IPS DF 4.7 (cell line): ENCODE results near the gene ST7.
A peak's percentile ranks its signal among the peaks of the same experiment; 100 is the strongest.

Experiments used
- DNase-seq: peaks from one replicate; pipeline ENCODE4 v3.0.0-alpha.2; 2013; ENCODE audit warnings: low spot score; ENCODE audit errors: extremely low read depth

Gene ST7

DNA sequence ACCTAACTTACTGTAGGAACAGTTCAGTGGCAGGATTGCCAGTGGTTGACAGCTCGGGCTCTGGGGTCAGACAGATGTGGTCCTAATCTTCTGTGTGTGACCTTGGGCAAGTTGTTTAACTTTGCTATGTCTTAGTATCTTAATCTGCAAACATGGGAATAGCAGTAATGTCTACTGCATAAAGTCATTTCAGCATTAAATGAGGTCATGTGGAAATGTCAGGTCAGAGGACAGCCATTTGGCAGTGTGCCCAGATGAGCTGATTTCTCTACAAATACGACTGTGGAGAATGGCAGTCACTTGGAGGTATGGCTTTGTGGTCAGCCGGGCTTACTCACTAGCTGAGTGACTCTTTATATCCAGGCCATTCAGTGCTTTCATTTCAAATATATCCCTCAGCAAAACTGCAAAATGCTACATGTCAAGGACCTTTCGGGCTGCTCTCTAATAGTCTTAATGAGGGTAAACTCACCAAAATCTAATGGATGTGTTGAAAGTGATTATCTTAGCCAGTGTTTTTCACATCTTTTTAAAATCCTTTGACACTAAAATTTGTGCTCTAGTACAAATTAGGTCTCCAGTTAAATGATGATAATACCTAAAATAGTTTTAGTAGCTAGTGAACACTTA lies 171.4 kb downstream of the ST7 start:
- DNase-seq = no peak

DNA sequence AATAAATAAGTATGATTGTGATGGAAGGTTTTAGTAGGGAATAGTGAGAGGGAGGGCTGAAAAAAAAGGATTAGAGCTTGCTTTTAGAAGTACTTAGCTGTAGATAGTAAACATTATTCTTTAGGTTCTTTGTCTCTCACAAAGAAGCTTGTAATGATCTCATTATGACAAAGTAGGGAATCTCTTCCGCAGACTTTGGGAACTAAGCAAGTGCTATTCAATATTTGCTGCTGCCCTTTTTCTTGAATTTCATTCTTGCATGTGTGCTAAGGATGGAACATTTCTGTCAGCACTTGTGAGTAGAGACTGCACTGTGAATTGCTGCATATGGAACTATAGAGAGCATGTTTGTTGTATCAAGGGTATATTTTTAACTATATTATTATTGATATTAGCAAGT lies 173.4 kb downstream of the ST7 start:
- no peak for DNase-seq

- DNase-seq = no peak
These were observed 174.4 kb downstream of the ST7 start for GRCh38 chr7:117127585-117128168.

DNA sequence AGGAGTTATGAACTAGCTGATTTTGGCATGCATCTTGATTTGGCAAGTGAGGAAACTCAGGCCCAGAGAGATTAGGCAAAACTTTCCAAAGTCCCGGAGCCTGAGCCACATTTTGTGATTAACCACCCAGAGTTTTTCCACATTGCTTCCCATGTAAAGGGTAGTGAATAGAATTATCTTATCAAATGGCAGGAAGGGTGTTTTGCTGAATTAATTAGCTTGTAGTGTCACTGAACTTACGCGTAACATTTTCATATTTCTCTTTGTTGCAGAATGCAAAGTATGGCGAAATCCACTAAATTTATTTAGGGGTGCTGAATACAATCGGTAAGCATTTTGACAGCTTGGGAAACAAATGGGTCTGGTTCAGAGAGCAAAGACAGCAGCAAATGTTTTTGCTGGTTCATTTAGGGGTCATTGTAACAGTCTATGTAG lies 176.2 kb downstream of the ST7 start:
- DNase-seq = no peak

- DNase-seq = no peak
These were observed 177.0 kb downstream of the ST7 start for GRCh38 chr7:117130262-117130661.

DNA sequence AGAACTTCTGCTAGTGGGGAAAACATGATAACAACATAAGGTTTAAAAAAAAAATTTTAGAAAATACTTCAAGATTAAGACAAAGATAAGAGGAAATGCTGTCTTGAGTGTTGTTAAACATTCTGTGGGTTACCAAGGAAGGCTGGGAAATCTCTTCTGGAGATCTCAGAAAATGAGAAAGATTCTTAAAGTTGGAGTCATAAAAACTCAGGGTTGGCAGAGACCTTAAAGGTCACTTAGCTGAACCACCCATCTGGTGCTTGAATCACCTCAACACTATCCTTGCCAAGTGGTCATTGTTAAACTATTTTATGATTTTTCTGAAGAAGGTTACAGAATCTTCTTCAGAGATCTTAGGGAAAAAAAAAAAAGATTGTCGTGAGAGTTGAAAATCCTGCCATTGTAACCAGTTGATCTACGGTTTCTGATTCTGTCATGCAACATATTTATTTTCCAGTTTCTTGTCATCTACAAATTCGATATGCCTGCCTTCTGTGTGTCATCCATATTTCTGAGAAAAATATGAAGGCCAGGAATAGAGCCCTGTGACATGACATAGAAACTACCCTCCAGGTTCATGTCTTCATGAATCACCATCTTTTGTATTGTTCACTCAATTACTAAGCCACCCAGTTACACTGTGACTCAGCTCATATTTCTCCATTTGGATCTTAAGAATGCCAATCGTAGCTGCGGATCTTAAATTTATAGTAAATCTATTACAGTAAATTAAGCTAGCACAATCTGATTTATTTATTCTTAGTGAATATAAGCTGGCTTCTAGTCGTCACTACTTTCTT lies 179.2 kb downstream of the ST7 start:
- no peak for DNase-seq

- DNase-seq = no peak
These were observed 179.8 kb downstream of the ST7 start for GRCh38 chr7:117133125-117133524.

DNA sequence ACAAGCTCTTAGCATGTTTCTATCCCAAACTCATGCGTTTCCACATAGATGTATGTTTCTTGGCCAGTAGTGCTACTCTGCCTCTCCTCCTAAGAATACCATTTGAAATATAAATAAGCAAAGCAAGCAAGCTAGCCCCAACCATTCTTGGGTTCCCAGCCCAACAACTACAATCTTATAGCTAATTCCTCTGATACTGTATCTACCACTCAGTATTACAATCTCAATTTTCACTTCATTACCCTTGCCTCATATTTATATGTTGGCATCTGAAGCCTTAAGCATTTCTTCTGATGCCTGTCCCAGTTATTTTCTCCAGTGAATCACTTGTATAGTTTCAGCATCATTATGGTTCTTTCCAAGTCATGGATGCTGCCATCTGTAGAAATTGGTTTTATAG lies 181.1 kb downstream of the ST7 start:
- DNase-seq = no peak

DNA sequence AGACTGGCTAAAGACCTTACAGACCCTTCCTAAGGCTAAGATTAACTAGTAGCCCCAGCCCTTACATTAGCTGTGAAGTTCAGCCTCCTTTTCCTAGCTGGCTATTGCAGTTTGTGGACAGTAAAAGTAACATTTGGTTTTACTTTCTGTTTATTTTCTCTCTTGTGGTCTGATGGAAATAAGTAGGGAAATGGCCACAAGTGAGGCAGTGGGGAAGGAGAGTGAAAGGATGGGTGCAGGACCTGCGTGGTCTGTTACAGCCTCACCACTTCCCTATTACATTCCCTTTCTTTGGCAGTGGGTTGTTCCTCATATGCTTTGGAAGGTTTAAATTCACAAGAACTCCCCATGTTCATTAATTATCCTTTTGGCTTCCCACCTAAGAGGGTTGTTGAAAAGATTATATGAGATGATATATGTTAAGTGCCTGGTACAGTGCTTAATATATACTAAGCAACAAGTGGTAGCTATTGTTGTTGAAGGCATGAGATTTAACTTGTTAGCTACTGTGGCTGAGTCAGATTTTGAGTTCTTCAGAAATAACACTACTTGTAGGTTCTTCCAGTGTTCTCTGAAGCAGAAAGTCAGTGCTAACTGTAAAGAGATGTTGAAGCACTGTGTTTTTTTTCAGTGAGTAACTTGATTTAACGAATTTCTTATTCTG lies 181.7 kb downstream of the ST7 start:
- no peak for DNase-seq

GRCh38 chr7:117135553-117135891 lies 182.2 kb downstream of the ST7 start:
- no peak for DNase-seq

- DNase-seq = no peak
These were observed 184.6 kb downstream of the ST7 start for GRCh38 chr7:117137868-117138267.

DNA sequence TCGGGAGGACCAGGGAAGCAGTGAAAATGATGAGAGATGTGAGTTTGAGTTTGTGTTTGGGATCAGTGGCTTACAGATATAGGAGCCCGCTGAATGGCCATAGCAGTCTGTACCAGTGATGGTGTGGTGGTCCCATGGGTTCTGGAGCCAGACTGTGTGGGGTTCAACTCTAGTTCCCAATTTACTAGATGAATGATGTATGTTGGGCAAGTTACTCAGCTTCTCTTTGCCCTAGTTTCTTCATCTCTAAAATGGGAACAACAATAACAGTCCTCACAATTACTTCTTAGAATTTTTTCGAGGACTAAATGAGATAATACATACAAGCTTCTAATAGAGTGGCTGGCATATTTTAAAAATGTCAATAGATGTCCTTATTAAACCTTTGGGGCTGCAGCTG lies 185.2 kb downstream of the ST7 start:
- no peak for DNase-seq

- no peak for DNase-seq
These were observed 185.7 kb downstream of the ST7 start for GRCh38 chr7:117138981-117139380.

GRCh38 chr7:117139397-117139984 lies 186.2 kb downstream of the ST7 start:
- DNase-seq = no peak

GRCh38 chr7:117140921-117141320 lies 187.6 kb downstream of the ST7 start:
- no peak for DNase-seq

DNA sequence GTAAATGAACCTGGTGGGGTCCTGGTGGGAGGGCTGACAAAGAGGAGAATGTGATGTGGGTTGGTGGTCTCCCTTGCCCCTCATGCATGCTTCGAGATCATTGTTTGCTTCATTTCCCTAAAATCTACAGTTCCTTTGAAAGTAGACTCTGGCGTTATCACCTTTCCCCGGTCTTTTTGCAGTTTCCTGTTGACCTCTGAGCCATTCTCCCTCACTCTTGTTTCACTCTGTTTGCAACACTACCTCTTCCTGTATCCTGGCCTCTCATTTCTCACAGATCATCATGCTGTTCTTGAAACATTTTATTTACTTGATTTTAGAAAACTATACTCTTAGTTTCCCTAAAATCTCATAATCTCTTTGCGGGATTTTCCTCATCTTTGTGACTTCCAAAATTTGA lies 189.8 kb downstream of the ST7 start:
- DNase-seq = no peak

- no peak for DNase-seq
These were observed 190.3 kb downstream of the ST7 start for GRCh38 chr7:117143580-117143979.

DNA sequence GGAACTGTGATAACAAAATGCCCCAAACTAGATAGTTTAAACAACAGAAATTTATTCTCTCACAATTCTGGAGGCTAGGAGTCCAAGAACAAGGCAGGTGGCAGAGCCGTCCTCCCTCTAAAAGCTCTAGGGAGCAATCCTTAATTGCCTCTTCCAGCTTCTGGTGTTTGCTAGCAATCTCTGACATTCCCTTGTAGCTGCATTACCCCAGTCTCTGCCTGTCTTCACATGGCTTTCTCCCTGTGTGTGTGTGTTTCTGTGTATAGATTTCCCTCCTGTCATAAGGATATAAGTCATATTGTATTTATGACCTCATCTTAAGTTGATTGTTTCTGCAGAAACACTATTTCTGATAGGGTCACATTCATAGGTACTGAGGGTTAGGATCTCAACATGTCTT lies 192.0 kb downstream of the ST7 start:
- no peak for DNase-seq

- DNase-seq = no peak
These were observed 192.8 kb downstream of the ST7 start for GRCh38 chr7:117146059-117146458.

DNA sequence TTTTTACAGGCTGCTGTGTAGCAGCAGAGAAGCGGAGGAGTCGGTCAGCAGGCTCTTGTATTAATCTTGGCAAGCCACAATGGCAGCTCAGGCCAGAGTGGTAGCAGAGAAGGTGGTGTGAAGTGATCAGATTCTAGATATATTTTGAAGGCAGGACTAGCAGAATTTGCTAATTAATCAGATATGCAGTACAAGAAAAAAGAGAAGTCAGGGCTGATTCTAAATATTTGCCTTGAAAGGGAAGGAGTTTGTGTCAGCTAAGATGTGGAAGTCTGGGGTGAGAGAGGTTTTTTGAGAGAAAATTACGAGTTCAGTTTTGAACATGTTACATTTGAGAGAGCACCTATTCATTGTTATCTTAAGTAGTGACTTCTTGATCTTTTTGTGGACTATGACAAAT lies 193.2 kb downstream of the ST7 start:
- DNase-seq = no peak

DNA sequence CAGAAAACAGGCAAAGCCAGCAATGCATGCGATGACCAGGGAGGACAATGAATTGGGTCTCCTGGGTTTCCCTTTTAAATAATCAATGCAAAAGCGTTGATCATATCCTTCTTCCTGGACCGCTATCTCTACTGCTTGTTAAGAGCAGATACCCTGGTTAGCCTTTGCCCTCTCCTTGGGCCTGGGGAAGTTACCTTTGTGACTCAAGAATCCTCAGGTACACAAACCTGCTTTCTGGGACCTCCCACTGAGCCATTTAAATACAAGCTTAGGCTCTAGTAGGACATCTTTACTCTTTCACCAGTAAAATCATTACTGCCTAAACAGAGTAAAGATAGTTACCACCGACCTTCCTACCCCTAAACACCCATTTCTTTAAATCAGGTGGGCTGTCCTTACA lies 195.7 kb downstream of the ST7 start:
- DNase-seq = peak; percentile 51

DNA sequence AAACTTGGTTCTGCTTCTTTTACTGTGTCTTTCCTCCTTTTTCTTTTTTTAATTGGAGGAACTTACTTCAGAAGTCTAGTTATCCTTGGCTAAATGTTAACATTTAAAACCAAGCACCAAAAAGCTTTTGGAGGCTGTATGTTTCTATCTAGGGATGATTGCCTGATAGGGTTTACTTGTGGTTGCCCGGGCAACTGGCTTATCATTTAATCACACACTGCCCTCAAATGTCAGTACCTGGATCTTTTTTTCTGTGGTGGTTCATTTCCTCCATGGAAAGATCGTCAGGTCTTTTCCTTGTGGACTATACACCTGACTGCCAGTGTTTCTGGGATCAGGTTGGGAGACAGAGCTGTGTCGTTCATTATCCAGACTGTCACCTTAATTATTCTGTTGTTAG lies 196.4 kb downstream of the ST7 start:
- DNase-seq = no peak
